IMR-90 (cell line): ENCODE measurements around the gene EXOC4. TPM values are rescaled to one million over a fixed set of nuclear protein-coding genes. Genes with fewer than 3 reads are reported as not detected.

Source experiments
- ATAC-seq: fragments of 200-7000 bp; cut with Tn5 transposase; 2 replicates; pipeline ENCODE4 v1.9.1; 2020; ENCODE audit warnings: low read depth, mild to moderate bottlenecking, moderate library complexity
- BruUV-seq: library from RNA; stranded (reverse); fragments of 400-500 nt; replicated peaks from 2 replicates; lab custom pipeline; 2021; lab: Mats Ljungman, UMichigan
- CTCF ChIA-PET: fragments of 300-600 bp; formaldehyde crosslinking; extraction: SDS; loops from one replicate; lab custom pipeline; 2021; ENCODE audit warnings: antibody characterized with exemption; lab: Yijun Ruan, JAX
- POLR2A ChIA-PET: fragments of 300-600 bp; sonication (Branson Sonifier 250); formaldehyde crosslinking; loops from one replicate; lab custom pipeline; 2022; ENCODE audit warnings: antibody characterized with exemption; ENCODE audit not compliant: unreplicated experiment; lab: Charles Lee
- DNase-seq: peaks from one replicate; pipeline ENCODE4 v3.0.0; 2013
- H2AFZ ChIP-seq: replicated peaks from 2 replicates; pipeline ENCODE3; 2013; ENCODE audit warnings: low read length, mild to moderate bottlenecking; ENCODE audit not compliant: poor library complexity
- H2AK5ac ChIP-seq: 2 replicates; pipeline ENCODE4 v1.6.1; 2013; ENCODE audit warnings: low read depth, low read length, inconsistent platforms
- H2AK9ac ChIP-seq: replicated peaks from 2 replicates; pipeline ENCODE3; 2013; ENCODE audit warnings: mild to moderate bottlenecking, low read depth, low read length, moderate library complexity; ENCODE audit not compliant: poor library complexity
- H2BK120ac ChIP-seq: 2 replicates; pipeline ENCODE4 v1.6.1; 2013; ENCODE audit warnings: low read depth, low read length, inconsistent platforms
- H2BK15ac ChIP-seq: 3 replicates; pipeline ENCODE4 v1.6.1; 2013; ENCODE audit warnings: low read depth, low read length, inconsistent platforms
- H2BK20ac ChIP-seq: 2 replicates; pipeline ENCODE4 v1.6.1; 2013; ENCODE audit warnings: low read depth, mild to moderate bottlenecking, inconsistent platforms, low read length, moderate library complexity
- H2BK5ac ChIP-seq: 2 replicates; pipeline ENCODE4 v1.6.1; 2013; ENCODE audit warnings: mild to moderate bottlenecking, low read depth, low read length, inconsistent platforms; ENCODE audit not compliant: poor library complexity, severe bottlenecking
- H3K14ac ChIP-seq: replicated peaks from 2 replicates; pipeline ENCODE4 v1.6.1; 2013; ENCODE audit warnings: low read depth, low read length, inconsistent platforms
- H3K18ac ChIP-seq: 2 replicates; pipeline ENCODE4 v1.6.1; 2013; ENCODE audit warnings: low read depth, low read length, control low read depth
- H3K23ac ChIP-seq: 2 replicates; pipeline ENCODE4 v1.6.1; 2013; ENCODE audit warnings: low read depth, low read length, inconsistent platforms
- H3K27ac ChIP-seq: 2 replicates; pipeline ENCODE4 v1.5.1; 2013; ENCODE audit warnings: mild to moderate bottlenecking, control low read depth, low read length; ENCODE audit not compliant: insufficient read depth
- H3K27me3 ChIP-seq: 2 replicates; pipeline ENCODE4 v1.6.1; 2013; ENCODE audit warnings: low read length; ENCODE audit not compliant: control insufficient read depth, insufficient read depth
- H3K36me3 ChIP-seq: 2 replicates; pipeline ENCODE4 v1.6.1; 2013; ENCODE audit warnings: low read length, mixed read lengths; ENCODE audit not compliant: control insufficient read depth, insufficient read depth
- H3K4ac ChIP-seq: 2 replicates; pipeline ENCODE4 v1.6.1; 2013; ENCODE audit warnings: low read depth, low read length, inconsistent platforms
- H3K4me1 ChIP-seq: 2 replicates; pipeline ENCODE4 v1.6.1; 2013; ENCODE audit warnings: low read length, mixed read lengths; ENCODE audit not compliant: control insufficient read depth, insufficient read depth
- H3K4me2 ChIP-seq: 2 replicates; pipeline ENCODE4 v1.6.1; 2013; ENCODE audit warnings: low read depth, mild to moderate bottlenecking, control low read depth, low read length, moderate library complexity
- H3K4me3 ChIP-seq: 2 replicates; pipeline ENCODE4 v1.5.1; 2013; ENCODE audit warnings: low read depth, mild to moderate bottlenecking, control low read depth, low read length, moderate library complexity; ENCODE audit not compliant: insufficient read depth
- H3K56ac ChIP-seq: 2 replicates; pipeline ENCODE4 v1.6.1; 2013; ENCODE audit warnings: low read length, inconsistent platforms; ENCODE audit not compliant: insufficient read depth; ENCODE audit errors: extremely low read depth
- H3K79me1 ChIP-seq, 2 experiments: 2 replicates each; pipeline ENCODE4 v1.6.1; 2013; ENCODE audit warnings: low read length in 2 of 2, inconsistent platforms in 1 of 2, low read depth in 1 of 2
- H3K9ac ChIP-seq: 2 replicates; pipeline ENCODE4 v1.6.1; 2013; ENCODE audit warnings: low read depth, low read length, control low read depth
- H3K9me1 ChIP-seq: 2 replicates; pipeline ENCODE4 v1.6.1; 2013; ENCODE audit warnings: low read length, inconsistent platforms; ENCODE audit not compliant: insufficient read depth
- H3K9me3 ChIP-seq: 2 replicates; pipeline ENCODE4 v1.6.1; 2013; ENCODE audit warnings: low read length; ENCODE audit not compliant: control insufficient read depth, insufficient read depth
- H4K20me1 ChIP-seq: 2 replicates; pipeline ENCODE4 v1.6.1; 2013; ENCODE audit warnings: low read length, inconsistent platforms; ENCODE audit not compliant: insufficient read depth
- H4K5ac ChIP-seq: 2 replicates; pipeline ENCODE4 v1.6.1; 2013; ENCODE audit warnings: mild to moderate bottlenecking, low read depth, low read length, control low read depth
- H4K8ac ChIP-seq, 2 experiments: 2 replicates each; pipeline ENCODE4 v1.6.1; 2013; ENCODE audit warnings: low read depth in 2 of 2, low read length in 2 of 2, control low read depth in 1 of 2, inconsistent platforms in 1 of 2
- H4K91ac ChIP-seq: 2 replicates; pipeline ENCODE4 v1.6.1; 2013; ENCODE audit warnings: low read depth, low read length, inconsistent platforms; ENCODE audit not compliant: insufficient read depth
- FOS ChIP-seq: fragments of 150-350 bp; IDR thresholded peaks from 2 replicates; pipeline ENCODE4 v1.6.1; 2016; ENCODE audit warnings: low read depth, low read length
- NFE2L2 ChIP-seq: fragments of 150-350 bp; IDR thresholded peaks from 2 replicates; pipeline ENCODE4 v1.6.1; 2016; ENCODE audit warnings: low read depth, mild to moderate bottlenecking, low read length
- USF2 ChIP-seq: fragments of 150-350 bp; IDR thresholded peaks from 2 replicates; pipeline ENCODE4 v1.6.1; 2017; ENCODE audit warnings: mild to moderate bottlenecking, antibody characterized with exemption, low read length, low read depth
- WGBS, 2 experiments: methylation state at CpG; one replicate each; pipeline versions ENCODE4 v1.1.5 to v1.1.7; 2013; ENCODE audit warnings: missing lambda C conversion rate in 2 of 2; ENCODE audit not compliant: insufficient read length in 1 of 2; ENCODE audit errors: extremely low coverage in 2 of 2; 5-methylcytosine and 5-hydroxymethylcytosine counted together
- dilution Hi-C: fragments of 300-500 bp; cut with HindIII; formaldehyde crosslinking; loops from one replicate; pipeline ENCODE4 v1.14.3; 2018; ENCODE audit warnings: low sequenced_read_pairs; ENCODE audit not compliant: unreplicated experiment
- in situ Hi-C: fragments of 300-500 bp; cut with MboI; formaldehyde crosslinking; loops from 3 replicates; pipeline ENCODE4 v1.14.3; 2019; ENCODE audit warnings: low sequenced_read_pairs, inconsistent platforms, mixed read lengths
- intact Hi-C: fragments of 100-400 bp; cut with micrococcal nuclease; formaldehyde crosslinking; loops from 2 replicates; pipeline ENCODE4 v1.10.0; 2022
- polyA plus RNA-seq, 3 experiments: library from polyadenylated mRNA; depleted of rRNA; stranded (reverse); fragments of >200 nt; gene quantifications; 2 replicates each; pipeline ENCODE4 v1.2.3, GENCODE V29; 2012; ENCODE audit warnings: low replicate concordance in 1 of 3
- total RNA-seq: library from RNA; depleted of rRNA; stranded (reverse); fragments of >200 nt; gene quantifications from 2 replicates; pipeline ENCODE4 v1.2.3, GENCODE V29; 2012

The EXOC4 gene
- total and polyA plus RNA-seq, 2 of the 4 experiments (the other 2 are of a cell fraction), result 25.4 to 94.6 TPM

- no peak overlapping the region for H3K9ac ChIP-seq
- no peak overlapping the region for H2BK120ac ChIP-seq
- H2AK5ac ChIP-seq, result peak overlapping the region; percentile 39; the same call in 1 of the 2 replicates
- no peaks in the 10 kb centered on the region for H3K27me3 ChIP-seq
- no peak overlapping the region for H3K14ac ChIP-seq
- H2BK20ac ChIP-seq, result no peak overlapping the region
- H3K4ac ChIP-seq, result 0 out of 2 replicates have a peak overlapping the region, but pooled peaks have one; percentile 24
- no peak for DNase-seq
- H2BK15ac ChIP-seq, result no peak overlapping the region
- no peak overlapping the region for H3K27ac ChIP-seq
- H2BK5ac ChIP-seq, result no peak overlapping the region
- H4K8ac ChIP-seq, result no peak overlapping the region
- dilution Hi-C loops, result no loop called here
- BruUV-seq, result no TSS peak
- no peaks in the 10 kb centered on the region for H3K36me3 ChIP-seq
- H2AK9ac ChIP-seq, result peak overlapping the region; percentile 44
- H3K23ac ChIP-seq, result no peak overlapping the region
- ATAC-seq, result no peak; the same call in 1 of the 2 replicates
- H3K4me2 ChIP-seq, result no peak overlapping the region
- intact Hi-C loops, result loop anchor here (2.0 kb wide), 1 partner anchor 52 kb away; no protein-coding TSS in a partner anchor
- H3K79me1 ChIP-seq, result peaks cover 0 to under 1% of the 10 kb centered on the region in 2 experiments; a peak in 1 of 4 replicates
- no peak overlapping the region for H4K5ac ChIP-seq
- 0 out of 2 replicates have a peak, but pooled peaks cover 2% of the 10 kb centered on the region for H3K4me1 ChIP-seq
- no peak overlapping the region for H3K4me3 ChIP-seq
- H4K91ac ChIP-seq, result no peak overlapping the region
- H3K9me1 ChIP-seq, result peaks cover 7% of the 10 kb centered on the region
- CTCF ChIA-PET, result no interaction called here
- H3K18ac ChIP-seq, result no peak overlapping the region
- in situ Hi-C loops, result no loop called here
- H3K56ac ChIP-seq, result no peak overlapping the region
- H2AFZ ChIP-seq, result peak overlapping the region; percentile 32
- no peak for TF ChIP-seq FOS
- no peak for TF ChIP-seq NFE2L2
- TF ChIP-seq USF2, result no peak
- H3K9me3 ChIP-seq, result no peaks in the 10 kb centered on the region
- no peaks in the 10 kb centered on the region for H4K20me1 ChIP-seq
- POLR2A ChIA-PET, result no interaction called here
- WGBS, 2 experiments, result no CpG with 5 or more reads among the region's 8 CpGs
Measured at GRCh38 chr7:133846203-133846945, 593.5 kb downstream of the EXOC4 start.
